ENCODE data around the gene SLC13A4. TPM values are rescaled to one million over a fixed set of nuclear protein-coding genes. Genes with fewer than 3 reads are reported as not detected.
"Not testable (repeated sequence)": the region's sequence is repeated elsewhere in the genome, so short reads cannot be mapped to it uniquely, and the experiment has no call there.

The SLC13A4 gene
- total RNA-seq, 2 donors from 2014 or later = not detected

GRCh38 chr7:135647755-135648154 is 80.2 kb downstream of the SLC13A4 start:
- Mint-ChIP-seq H3K4me3 (no peak overlapping the region), H3K27me3 (no peaks in the 10 kb centered on the region), H3K4me1 (peaks cover 3% of the 10 kb centered on the region), H3K36me3 (ENCODE audit: low read depth) (no peaks in the 10 kb centered on the region), H3K27ac (no peak overlapping the region)
- DNase-seq = no peak
- no peak for ATAC-seq
- H3K9me3 ChIP-seq (ENCODE audit: control insufficient read depth, low read length, poor library complexity, severe bottlenecking) = no peaks in the 10 kb centered on the region

DNA sequence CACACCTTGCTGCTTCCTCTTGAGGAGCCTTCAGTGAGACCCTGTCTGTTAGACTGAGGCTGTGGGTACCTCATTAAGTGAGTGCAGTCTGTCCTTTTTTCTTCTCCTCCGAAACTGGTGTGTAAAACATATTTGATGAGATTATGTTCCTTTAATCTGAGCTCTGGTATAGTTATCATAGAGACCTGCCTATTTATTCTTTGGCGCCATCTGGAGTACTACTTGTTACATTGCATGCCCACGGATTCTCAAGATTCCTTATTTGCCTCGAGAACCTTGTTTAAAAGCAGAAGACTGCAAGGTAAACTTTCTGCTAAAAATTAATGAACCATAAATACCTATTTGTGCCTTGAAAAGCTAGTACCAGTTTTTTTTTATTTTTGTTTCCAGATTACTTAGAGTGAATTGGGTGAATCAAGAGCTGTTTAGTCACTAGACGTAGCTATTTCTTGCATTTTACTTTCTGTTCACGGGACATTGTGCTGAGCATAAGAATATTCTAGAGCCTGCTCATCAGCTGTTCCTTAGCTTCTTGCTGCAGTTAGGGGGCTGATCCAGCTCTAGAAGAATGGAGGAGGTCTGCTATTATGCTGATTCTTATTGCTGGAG is 82.6 kb downstream of the SLC13A4 start:
- Mint-ChIP-seq H3K4me3 (no peak overlapping the region), H3K4me1 (peaks cover 3% of the 10 kb centered on the region), H3K27ac (no peak overlapping the region), H3K27me3 (no peaks in the 10 kb centered on the region), H3K36me3 (ENCODE audit: low read depth) (no peaks in the 10 kb centered on the region)
- H3K9me3 ChIP-seq (ENCODE audit: control insufficient read depth, low read length, poor library complexity, severe bottlenecking) = no peaks in the 10 kb centered on the region
- DNase-seq (no peak), ATAC-seq (peak; percentile 81)

DNA sequence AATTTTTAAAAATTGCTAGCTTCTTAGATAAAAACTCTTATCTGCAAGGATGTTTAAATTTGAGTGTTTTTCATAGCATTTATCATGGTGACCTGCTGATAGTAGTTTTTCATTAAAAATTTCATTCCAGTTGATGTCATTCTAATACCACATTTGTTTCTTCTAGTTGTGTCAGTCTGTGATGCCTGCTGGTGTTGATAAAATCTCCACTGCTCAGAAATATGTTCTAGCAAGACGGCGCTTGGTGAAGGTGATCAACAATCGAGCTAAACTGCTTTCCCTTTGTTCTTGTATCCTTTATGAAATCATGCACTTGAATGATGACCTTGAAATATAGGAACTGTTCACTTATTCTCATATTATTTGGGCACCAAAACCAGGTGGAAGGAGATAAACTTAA is 83.3 kb downstream of the SLC13A4 start:
- no peaks in the 10 kb centered on the region for H3K9me3 ChIP-seq (ENCODE audit: control insufficient read depth, low read length, poor library complexity, severe bottlenecking)
- ATAC-seq = no peak
- DNase-seq = no peak
- no peaks in the 10 kb centered on the region for H3K36me3 Mint-ChIP-seq (ENCODE audit: low read depth)
- H3K27ac Mint-ChIP-seq = no peak overlapping the region
- no peaks in the 10 kb centered on the region for H3K27me3 Mint-ChIP-seq
- H3K4me3 Mint-ChIP-seq = no peak overlapping the region
- H3K4me1 Mint-ChIP-seq = peaks cover 3% of the 10 kb centered on the region

GRCh38 chr7:135644154-135644553 is 83.8 kb downstream of the SLC13A4 start:
- Mint-ChIP-seq H3K36me3 (ENCODE audit: low read depth) (no peaks in the 10 kb centered on the region), H3K27ac (no peak overlapping the region)
- ATAC-seq = no peak

DNA sequence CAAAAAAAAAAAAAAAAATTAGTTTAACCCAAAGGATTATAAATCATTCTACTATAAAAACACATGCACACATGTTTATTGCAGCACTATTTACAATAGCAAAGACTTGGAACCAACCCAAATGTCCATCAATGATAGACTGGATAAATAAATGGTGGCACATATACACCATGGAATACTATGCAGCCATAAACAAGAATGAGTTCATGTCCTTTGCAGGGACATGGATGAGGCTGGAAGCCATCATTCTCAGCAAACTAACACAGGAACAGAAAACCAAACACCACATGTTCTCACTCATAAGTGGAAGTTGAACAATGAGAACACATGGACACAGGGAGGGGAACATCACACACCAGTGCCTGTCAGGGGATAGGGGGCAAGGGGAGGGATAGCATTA is 88.3 kb downstream of the SLC13A4 start:
- H3K36me3 Mint-ChIP-seq (ENCODE audit: low read depth); ATAC-seq; H3K4me3 Mint-ChIP-seq; DNase-seq; H3K9me3 ChIP-seq (ENCODE audit: control insufficient read depth, low read length, poor library complexity, severe bottlenecking); H3K27ac Mint-ChIP-seq; H3K27me3 Mint-ChIP-seq; H3K4me1 Mint-ChIP-seq: not testable (repeated sequence)

More at GRCh38 chr7:135644154-135644553, 83.8 kb downstream of the SLC13A4 start:
- DNase-seq = no peak
- no peak overlapping the region for H3K4me3 Mint-ChIP-seq
- no peaks in the 10 kb centered on the region for H3K27me3 Mint-ChIP-seq
- H3K4me1 Mint-ChIP-seq = peaks cover 3% of the 10 kb centered on the region
- no peaks in the 10 kb centered on the region for H3K9me3 ChIP-seq (ENCODE audit: control insufficient read depth, low read length, poor library complexity, severe bottlenecking)

DNA sequence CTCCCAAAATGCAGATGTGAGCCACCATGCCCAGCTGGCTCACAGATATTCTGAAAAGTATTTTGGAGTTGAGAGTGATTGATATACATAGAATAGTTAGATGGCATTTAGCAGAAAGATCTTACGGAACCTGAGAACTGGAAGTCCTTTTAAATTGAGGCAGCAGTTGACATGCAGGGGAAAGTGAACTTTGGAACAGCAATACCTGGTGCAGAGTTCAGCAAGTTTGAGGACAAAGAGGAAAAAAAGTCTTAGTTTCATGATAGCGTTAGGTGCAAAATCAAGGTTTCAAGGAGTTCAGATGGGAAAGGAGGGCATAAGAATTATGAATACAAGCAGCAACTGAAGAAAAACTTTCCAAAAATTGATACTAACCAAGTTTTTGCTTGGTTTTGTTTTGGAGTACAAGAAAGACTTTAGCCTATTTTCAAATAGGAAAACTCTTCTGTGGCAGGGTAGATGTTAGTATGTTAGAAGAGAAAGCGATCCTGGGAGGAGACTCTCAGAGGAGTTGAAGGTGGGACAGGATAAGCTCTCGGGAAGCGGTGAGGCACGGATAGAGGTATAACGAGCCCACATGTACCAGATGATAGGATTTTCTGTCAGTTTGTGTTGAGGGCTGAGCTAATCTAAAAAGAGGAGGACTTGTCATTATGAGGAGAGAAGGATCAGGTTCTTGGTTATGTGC is 93.7 kb downstream of the SLC13A4 start:
- Mint-ChIP-seq H3K27me3 (no peaks in the 10 kb centered on the region), H3K4me1 (peaks cover 5% of the 10 kb centered on the region), H3K36me3 (ENCODE audit: low read depth) (peaks cover 12% of the 10 kb centered on the region), H3K4me3 (no peak overlapping the region), H3K27ac (no peak overlapping the region)
- no peaks in the 10 kb centered on the region for H3K9me3 ChIP-seq (ENCODE audit: control insufficient read depth, low read length, poor library complexity, severe bottlenecking)
- DNase-seq (no peak), ATAC-seq (no peak)

Other genes starting within 250 kb of the SLC13A4 start
- gene CNOT4, start 218.1 kb downstream of the SLC13A4 start, total RNA-seq = 10 to 100 TPM; 34.0 to 34.5 TPM
- gene NUP205, start 170.3 kb downstream of the SLC13A4 start, total RNA-seq = 10 to 100 TPM; 45.4 to 47.4 TPM
- gene STMP1, start 65.7 kb downstream of the SLC13A4 start, total RNA-seq = 10 to 100 TPM; 15.7 to 20.7 TPM
- not detected for gene FAM180A, start 20.6 kb upstream of the SLC13A4 start, total RNA-seq
- gene MTPN, start 249.2 kb upstream of the SLC13A4 start, total RNA-seq = 100 to 1,000 TPM; 104 to 193 TPM